ENCODE results near the gene PPP1R1C. TPM values are rescaled to one million over a fixed set of nuclear protein-coding genes. Genes with fewer than 3 reads are reported as not detected.

PPP1R1C gene
- total RNA-seq, 4 donors from 2014 or later, result not detected

- TF ChIP-seq, protein P1, sequence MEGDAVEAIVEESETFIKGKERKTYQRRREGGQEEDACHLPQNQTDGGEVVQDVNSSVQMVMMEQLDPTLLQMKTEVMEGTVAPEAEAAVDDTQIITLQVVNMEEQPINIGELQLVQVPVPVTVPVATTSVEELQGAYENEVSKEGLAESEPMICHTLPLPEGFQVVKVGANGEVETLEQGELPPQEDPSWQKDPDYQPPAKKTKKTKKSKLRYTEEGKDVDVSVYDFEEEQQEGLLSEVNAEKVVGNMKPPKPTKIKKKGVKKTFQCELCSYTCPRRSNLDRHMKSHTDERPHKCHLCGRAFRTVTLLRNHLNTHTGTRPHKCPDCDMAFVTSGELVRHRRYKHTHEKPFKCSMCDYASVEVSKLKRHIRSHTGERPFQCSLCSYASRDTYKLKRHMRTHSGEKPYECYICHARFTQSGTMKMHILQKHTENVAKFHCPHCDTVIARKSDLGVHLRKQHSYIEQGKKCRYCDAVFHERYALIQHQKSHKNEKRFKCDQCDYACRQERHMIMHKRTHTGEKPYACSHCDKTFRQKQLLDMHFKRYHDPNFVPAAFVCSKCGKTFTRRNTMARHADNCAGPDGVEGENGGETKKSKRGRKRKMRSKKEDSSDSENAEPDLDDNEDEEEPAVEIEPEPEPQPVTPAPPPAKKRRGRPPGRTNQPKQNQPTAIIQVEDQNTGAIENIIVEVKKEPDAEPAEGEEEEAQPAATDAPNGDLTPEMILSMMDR (IDR thresholded peaks at IDR 0.05 in 4 of 5, conservative IDR thresholded peaks at IDR 0.05 in 1 of 5), result no peak
- no peak for TF ChIP-seq POLR2A (IDR thresholded peaks at IDR 0.05)
- no peak for DNase-seq
- no peaks in the 10 kb centered on the region for H3K27me3 ChIP-seq
- H3K27ac ChIP-seq, result no peak overlapping the region
- in situ Hi-C loops (cut with MboI; ENCODE audit: low sequenced_read_pairs in 4 of 4), result no loop called here
- H3K4me1 ChIP-seq, result peaks cover 0 to 3% of the 10 kb centered on the region in 2 donors
- no peaks in the 10 kb centered on the region for H3K36me3 ChIP-seq
- H3K4me3 ChIP-seq, result no peak overlapping the region
- intact Hi-C loops (cut with DNase I; ENCODE audit: low total_unique reads), result no loop called here
- ATAC-seq, result no peak
- no peaks in the 10 kb centered on the region for H3K9me3 ChIP-seq
Observed at GRCh38 chr2:182128821-182129707, 143.4 kb downstream of the PPP1R1C start.

GRCh38 chr2:182132605-182133004 is 147.0 kb downstream of the PPP1R1C start:
- peaks cover 0 to 3% of the 10 kb centered on the region in 2 donors for H3K4me1 ChIP-seq
- TF ChIP-seq POLR2A (IDR thresholded peaks at IDR 0.05), result no peak
- TF ChIP-seq, protein P1 (IDR thresholded peaks at IDR 0.05 in 4 of 5, conservative IDR thresholded peaks at IDR 0.05 in 1 of 5), result no peak
- H3K27me3 ChIP-seq, result no peaks in the 10 kb centered on the region
- no peak overlapping the region for H3K27ac ChIP-seq
- no peaks in the 10 kb centered on the region for H3K36me3 ChIP-seq
- no peak for DNase-seq
- H3K9me3 ChIP-seq, result no peaks in the 10 kb centered on the region
- ATAC-seq, result no peak
- in situ Hi-C loops (cut with MboI; ENCODE audit: low sequenced_read_pairs in 4 of 4), result no loop called here
- no peak overlapping the region for H3K4me3 ChIP-seq
- intact Hi-C loops (cut with DNase I; ENCODE audit: low total_unique reads), result no loop called here

DNA sequence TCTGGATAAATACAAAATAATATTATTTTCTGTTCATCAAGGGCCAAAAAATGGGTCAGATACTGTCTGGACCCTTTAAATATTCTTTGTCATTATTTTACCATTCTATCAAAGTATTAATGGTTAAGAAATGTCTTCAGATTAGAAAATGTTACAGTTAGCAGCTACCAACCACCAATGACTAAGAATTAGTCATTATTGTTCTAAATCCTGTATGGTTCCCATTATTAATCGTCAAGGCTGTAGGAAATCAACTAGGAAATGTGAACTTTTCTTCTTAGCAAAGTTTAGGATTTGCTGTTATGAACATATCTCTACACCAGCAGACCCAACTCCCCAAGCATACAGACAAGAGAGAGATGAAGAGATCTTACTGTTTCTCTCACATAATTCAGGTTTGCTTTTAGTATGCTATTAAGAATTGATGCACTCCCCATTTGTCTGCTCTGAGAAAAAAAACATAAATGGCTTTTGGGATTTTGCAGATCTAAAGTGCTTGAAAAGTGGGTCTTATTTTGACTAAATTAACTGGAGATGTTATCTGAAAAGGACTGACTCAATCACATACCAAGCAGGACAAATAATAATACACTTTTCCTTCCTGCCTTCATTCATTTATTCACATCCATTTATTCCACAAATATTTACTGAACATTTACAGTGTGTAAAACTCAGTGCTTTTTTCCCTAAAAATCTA is 147.7 kb downstream of the PPP1R1C start:
- no peak for ATAC-seq
- in situ Hi-C loops (cut with MboI; ENCODE audit: low sequenced_read_pairs in 4 of 4) (no loop called here), intact Hi-C loops (cut with DNase I; ENCODE audit: low total_unique reads) (no loop called here)
- Histone ChIP-seq H3K9me3 (no peaks in the 10 kb centered on the region), H3K27ac (no peak overlapping the region), H3K4me1 (peaks cover 0 to 3% of the 10 kb centered on the region in 2 donors), H3K27me3 (no peaks in the 10 kb centered on the region), H3K4me3 (no peak overlapping the region), H3K36me3 (no peaks in the 10 kb centered on the region)
- TF ChIP-seq, protein P1 (IDR thresholded peaks at IDR 0.05 in 4 of 5, conservative IDR thresholded peaks at IDR 0.05 in 1 of 5), result no peak
- TF ChIP-seq POLR2A (IDR thresholded peaks at IDR 0.05), result no peak
- no peak for DNase-seq

GRCh38 chr2:182134201-182134600 is 148.5 kb downstream of the PPP1R1C start:
- Histone ChIP-seq H3K27ac (no peak overlapping the region), H3K4me1 (peaks cover 0 to 3% of the 10 kb centered on the region in 2 donors), H3K4me3 (no peak overlapping the region), H3K27me3 (no peaks in the 10 kb centered on the region), H3K36me3 (no peaks in the 10 kb centered on the region), H3K9me3 (no peaks in the 10 kb centered on the region)
- no peak for ATAC-seq
- intact Hi-C loops (cut with DNase I; ENCODE audit: low total_unique reads) (no loop called here), in situ Hi-C loops (cut with MboI; ENCODE audit: low sequenced_read_pairs in 4 of 4) (no loop called here)
- no peak for DNase-seq
- TF ChIP-seq, protein P1 (IDR thresholded peaks at IDR 0.05 in 4 of 5, conservative IDR thresholded peaks at IDR 0.05 in 1 of 5), result no peak
- TF ChIP-seq POLR2A (IDR thresholded peaks at IDR 0.05), result no peak
